Islet precursor cell (in vitro differentiated cells): ENCODE data around the gene CNDP2.
A peak's percentile ranks its signal among the peaks of the same experiment; 100 is the strongest.
"Not testable (repeated sequence)": the region's sequence is repeated elsewhere in the genome, so short reads cannot be mapped to it uniquely, and the experiment has no call there.

Experiments
- DNase-seq: peaks from one replicate; pipeline ENCODE4 v3.0.0-alpha.2; 2018

CNDP2 gene

DNA sequence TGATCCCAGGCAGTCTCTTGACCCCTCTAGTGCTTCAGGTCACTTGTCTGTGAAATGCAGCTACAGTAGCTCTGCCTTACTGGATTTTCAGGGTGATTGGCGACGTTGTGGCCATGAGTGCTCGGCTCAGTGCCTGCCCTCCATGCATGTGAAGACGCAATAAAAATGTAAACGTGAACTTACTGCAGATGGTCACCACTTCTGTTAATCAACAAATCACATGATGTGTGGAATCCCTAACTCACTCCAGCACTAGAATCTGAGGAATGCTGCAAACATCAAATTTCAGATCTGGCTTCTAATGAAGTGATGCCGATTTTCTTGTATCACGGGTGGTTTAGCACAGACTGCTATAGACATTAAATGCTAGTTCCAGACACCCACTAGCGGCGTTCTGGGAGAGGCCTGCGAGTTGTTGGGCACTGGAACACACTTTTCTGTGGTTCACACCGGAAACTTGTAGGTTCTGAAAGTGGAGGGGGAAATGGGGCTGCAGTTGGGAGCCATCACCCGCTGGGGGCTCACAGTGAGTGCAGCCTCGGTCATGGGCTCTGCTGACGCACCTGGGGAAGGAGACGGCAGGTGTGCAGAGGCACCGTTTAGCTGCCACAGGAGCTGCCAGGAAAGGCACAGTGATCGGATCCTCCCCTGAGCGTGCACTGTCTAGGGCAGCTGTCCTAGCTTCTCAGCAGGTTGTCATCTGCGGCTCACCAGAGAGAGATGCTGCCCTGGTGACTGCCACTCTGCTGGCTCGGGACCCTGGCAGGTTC, 44.7 kb downstream of the CNDP2 start:
- DNase-seq: peak; percentile 38

DNA sequence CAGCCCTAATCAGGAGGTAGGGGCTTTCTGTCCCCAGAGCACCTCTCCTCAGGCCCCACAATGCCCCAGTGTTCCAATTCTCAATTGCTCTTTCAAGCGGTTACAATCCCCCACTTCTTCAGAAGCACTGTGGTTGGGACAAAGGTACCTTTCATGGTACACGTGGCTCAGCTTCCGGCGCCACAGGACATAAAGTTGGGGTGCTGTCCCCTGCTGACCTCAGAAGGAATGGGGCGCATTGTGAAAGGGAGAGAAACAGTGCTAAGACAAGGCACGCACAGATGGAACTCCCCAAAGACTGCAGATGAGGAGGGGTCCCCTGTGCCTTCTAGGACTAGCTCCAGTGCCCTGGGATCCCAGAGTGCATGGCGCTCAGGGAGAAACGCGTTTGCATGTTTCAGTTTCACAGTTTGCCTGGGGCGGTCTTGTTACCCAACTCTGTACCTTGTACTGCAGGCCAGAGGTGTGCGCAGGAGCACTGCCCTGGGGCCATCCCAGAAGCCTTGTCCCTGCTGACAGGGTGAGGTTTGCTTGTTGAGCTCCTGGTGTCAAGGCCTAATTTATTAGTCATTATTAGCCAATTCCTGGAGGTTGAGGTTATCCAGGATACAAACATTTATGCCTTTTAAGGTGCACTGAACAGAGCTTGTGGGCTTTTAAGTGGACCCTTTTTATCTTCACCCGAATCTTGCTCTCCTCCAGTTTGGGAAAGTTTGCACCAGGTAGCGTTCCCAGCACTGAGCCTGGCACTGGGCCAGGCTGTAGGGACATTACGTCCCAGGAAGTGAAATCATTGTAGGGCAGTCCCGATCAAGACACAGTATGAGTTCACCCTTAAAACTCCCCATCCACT, 45.8 kb downstream of the CNDP2 start:
- DNase-seq: peak; percentile 72

DNA sequence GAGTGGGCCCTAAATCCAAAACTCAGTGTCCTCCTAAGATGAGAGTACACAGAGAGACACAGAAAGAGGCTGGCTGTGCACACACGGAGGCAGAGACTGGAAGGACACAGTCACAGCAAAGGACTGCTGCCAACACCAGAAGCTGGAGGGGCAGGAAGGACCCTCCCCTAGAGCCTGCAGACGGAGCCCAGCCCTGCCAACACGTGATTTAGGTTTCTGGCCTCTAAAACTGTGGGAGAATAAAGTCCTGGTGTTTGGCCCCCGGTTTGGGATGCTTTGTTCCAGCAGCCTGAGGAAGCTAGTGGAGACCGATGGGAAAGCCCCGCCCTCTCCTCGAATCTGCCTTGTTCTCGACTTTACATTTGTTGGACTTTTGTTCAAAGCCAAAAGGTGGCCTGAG, 48.7 kb downstream of the CNDP2 start:
- DNase-seq: peak; percentile 20

DNA sequence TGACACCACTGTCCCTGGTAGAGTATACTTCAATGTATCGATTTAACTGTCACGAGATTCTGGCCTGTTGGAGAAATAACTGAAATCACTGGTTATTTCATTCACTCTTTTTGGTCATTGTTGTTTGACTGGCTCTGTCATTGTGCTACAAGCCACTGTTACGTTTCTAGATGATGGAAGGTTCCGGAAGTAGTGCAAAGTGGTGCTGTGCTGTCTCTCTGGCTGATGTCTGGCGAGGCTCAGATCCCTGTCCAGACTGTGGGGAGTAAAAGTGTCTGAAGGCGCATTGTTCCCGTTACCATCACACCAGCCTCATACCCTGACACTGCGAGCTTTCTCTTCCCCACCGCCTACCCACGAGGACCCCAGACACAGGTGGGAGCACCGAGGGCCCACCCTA, 49.8 kb downstream of the CNDP2 start:
- DNase-seq: no peak

DNA sequence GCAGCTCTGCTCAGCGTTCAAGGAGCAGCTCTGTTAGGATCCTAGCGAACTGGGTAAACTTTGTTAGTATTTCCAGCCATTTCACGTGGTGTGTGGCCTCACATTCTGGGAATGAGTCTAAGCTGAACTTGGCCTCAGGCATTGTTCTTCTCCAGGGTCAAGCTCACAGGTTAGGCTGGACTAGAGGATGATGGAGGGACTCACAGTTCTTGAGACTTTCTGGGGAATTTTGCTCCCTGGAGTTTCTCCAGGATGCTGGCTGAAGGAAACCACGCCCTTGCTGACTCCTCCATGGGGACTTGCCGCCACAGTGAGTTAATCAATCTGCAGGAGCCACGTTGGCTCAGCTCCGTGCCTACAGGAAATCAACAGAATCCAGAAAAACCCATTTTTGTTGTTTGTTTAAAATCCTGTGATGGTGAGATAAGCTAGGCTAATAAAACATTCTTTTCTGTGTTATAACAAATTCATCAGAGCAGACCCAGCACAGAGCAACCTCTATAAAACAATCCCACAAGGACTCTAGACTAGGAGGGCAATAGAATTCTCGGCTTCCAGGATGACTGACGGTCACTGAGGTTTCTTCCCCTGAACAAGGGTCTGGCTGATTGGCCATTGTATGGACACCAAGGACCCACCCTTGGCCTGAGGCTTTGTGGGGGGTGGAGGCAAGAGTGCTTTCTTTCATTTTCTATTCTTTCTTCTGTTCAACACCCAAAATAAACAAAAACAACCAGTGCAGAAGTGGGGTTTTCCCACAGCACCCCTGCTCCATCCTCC, 50.8 kb downstream of the CNDP2 start:
- DNase-seq: peak; percentile 24

DNA sequence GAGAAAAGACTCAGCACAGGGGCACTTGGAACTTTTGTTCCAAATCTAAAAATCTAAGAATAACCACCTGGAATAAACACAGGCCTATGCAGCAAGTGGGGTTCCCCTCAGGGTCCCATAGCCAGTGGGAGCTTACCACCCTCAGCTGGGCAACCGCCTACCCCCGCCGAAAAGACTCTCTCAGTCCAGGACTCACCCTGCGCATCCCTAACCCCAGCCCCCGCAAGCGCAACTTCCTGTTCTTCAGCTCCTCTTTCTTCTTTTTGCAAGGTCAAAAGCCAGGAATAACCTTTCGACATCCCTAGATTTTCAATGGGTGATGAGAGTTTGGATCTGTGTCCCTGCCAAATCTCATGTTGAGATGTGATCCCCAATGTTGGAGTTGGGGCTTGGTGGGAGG, 51.7 kb downstream of the CNDP2 start:
- no peak for DNase-seq

DNA sequence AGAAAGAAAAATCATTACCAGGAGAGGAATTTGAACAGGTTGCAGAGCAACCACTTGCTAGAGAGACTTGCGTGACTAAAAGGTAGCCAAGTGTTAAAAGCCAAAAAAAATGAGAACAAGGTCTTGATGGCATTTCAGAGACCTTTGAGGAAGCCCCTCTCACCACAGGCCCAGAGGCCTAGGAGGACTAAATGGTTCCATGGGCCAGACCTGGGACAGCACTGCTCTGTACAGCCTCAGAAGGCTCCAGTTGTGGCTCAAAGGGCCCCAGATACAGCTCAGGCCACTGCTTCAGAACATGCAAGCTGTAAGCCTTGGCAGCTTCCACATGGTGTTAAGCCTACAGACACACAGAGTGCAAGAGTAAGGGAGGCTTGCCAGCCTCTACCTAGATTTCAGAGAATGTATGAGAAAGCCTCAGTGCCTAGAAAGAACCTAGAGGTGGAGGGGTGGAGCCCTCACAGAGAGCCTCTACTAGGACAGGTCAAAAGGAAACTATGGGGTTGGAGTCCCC, 53.5 kb downstream of the CNDP2 start:
- no peak for DNase-seq

DNA sequence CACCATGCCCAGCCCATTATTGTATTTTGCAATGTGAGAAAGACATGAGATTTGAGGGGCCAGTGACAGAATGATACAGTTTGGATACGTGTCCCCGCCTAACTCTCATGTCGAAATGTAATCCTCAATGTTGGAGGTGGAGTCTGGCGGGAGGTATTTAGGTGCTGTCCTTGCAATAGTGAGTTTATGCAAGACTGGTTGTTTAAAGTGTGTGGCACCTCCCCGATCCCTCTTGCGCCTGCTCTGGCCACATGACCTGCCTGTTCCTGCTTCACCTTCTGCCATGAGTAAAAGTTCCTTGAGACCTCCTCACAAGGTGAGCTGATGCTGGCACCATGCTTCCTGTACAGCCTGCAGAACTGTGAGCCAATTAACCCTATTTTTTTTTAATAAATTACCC, 54.7 kb downstream of the CNDP2 start:
- DNase-seq: peak; percentile 17

DNA sequence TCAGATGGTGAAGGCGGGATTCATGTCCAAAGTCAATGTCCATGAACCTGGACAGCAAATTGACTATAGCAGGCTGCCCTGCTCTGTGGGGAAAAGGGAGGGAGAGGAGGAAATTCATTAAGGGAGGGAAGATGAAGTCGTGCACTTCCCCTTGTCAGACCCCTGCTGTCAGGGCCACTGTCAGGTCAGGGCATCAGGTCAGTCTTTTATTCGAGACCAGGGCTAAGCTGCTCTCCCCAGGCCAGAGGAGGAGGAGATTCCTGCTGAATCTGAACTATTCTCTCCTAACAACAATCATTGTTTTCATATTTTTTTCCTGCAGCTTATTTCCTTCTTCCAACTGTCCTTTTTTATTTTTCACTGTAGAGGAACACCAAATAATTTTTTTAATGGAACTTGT, 55.3 kb downstream of the CNDP2 start:
- DNase-seq: peak; percentile 10

DNA sequence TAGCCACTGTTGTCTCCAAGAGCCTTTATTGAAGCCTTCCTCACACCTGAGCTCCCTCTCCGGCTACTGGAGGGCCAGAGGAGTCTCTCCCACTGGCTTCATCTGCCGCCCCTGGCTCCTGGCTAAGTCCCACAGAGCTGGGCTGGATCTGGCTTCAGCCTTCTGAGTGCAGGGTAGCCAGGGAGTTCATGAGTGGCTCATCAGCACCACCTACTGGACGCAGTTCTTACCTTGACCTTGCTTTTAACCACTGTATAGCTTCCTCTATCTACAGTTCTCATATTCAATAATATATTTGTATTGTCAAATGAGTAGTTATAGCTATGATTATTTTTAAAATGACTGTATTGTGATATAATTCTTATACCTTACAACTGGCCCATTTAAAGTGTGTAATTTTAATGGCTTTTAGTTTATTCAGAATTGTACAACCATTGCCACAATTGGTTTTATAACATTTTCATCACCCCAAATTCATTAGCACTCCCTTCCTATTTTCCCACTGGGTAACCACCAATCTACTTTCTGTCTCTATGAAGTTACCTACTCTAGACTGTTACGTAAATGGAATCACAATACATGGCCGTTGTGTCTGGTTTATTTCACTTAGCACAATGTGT, 55.9 kb downstream of the CNDP2 start:
- peak; percentile 85 for DNase-seq

DNA sequence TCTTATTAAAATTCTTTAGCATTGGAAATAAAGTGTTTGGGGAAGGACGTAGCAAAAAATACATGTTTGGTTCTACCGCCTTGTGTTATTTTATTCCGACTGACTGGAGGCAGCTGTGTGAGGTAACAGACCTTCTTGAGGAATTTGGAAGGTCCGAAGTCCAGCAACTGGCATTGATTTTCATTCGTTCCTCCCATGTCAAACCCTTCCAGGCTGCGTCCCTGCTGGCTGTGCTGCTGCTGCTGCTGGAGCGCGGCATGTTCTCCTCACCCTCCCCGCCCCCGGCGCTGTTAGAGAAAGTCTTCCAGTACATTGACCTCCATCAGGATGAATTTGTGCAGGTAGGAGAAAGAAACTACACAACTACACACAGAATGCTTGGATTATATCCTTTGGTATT, 60.0 kb downstream of the CNDP2 start:
- no peak for DNase-seq

DNA sequence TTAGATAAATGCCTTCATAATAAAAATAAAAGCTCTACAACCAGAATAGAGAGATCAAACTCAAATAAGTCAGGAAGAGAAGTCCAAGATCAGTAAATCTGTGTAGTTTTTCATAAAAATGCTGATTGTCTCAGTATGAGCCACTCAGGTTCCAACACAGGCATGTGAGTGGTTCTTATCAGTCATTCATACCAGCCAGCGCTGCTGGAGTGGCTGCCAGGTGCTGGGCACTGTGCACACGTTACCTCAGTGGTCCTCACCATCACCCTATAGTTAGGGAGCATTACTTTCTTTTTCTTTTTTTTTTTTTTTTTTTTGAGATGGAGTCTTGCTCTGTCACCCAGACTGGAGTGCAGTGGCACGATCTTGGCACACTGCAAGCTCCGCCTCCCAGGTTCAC, 61.9 kb downstream of the CNDP2 start:
- DNase-seq: no peak

DNA sequence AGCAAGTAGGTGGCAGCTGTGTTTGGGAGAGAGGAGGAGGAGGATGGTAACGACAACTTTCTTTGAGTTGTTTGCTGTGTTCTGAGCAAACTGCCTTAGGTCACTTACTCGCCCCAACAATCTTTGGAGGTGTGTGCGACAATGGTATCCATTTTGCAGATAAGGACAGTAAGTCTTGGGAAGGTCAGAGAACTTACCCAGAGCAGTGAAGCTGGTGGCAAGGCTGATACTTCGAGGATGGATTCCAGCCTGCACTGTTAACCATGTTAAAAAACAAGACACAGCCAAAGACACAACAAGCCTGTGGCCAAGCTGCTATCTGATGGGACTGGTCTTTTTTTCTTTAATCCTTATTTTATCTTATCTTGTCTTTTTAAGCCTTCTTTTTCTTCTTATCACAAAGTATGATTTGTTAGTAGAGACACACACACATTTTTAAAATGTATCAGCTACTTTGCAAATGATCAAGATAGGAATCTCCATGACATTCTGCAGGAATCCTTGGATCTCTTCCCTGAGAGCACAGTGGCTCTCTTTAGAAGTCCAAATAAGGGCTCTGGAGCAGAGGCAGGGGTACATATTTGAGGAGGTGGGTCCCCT, 66.1 kb downstream of the CNDP2 start:
- no peak for DNase-seq

DNA sequence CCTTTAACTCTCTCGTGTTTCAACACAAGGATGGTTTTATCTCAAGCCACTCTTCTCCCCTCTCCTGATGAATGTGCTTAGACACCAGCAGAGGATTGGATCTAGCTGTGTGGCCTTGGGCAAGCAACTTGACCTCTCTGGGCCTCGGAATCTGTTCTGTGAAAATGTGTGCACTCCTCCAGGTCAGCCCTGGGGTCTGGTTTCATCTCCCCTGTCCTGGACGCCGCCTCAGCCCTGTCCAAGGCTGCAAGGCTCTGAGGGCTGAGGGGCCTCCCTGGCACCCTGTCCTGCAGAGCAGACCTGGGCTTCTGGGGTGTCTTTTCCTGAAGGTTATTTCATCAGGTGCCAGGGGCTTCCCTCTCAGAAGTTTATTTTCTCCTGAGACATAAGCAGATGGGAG, 66.6 kb downstream of the CNDP2 start:
- DNase-seq: no peak

DNA sequence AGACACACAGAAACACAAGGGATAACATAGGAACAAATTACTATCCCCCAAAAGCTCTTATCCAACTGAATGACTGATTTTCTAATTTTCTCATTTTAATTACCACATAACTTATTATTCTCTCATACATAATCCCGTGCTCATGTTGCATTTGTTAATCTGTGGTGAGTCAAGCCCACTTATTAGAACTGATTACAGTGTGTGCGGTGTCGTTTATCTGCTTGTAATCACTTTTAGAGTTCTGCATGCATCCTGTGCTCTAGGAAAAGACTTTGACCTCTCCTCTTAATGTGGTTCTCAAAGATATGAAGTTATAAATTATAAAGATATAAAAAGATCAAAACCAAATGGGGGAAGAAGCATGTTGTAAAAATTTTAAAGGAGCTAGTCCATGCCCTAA, 67.8 kb downstream of the CNDP2 start:
- no peak for DNase-seq

DNA sequence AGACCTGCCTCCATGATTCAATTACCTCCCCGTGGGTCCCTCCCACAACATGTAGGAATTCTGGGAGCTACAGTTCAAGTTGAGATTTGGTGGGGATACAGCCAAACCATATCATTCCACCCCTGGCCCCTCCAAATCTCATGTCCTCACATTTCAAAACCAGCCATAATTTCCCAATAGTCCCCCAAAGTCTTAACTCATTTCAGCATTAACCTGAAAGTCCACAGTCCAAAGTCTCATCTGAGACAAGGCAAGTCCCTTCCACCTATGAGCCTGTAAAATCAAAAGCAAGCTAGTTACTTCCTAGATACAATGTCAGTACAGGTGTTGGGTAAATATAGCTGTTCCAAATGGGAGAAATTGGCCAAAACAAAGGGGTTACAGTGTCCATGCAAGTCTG, 69.0 kb downstream of the CNDP2 start:
- DNase-seq: not testable (repeated sequence)

DNA sequence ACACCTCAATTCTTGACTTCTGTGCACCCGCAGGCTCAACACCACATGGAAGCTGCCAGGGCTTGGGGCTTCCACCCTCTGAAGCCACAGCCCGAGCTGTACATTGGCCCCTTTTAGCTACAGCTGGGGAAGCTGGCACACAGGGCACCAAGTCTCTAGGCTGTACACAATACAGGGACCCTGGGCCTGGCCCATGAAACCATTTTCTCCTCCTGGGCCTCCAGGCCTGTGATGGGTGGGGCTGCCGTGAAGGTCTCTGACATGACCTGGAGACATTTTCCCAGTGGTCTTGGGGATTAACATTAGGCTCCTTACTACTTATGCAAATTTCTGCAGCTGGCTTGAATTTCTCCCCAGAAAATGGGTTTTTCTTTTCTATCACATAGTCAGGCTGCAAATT, 69.8 kb downstream of the CNDP2 start:
- DNase-seq: not testable (repeated sequence)

DNA sequence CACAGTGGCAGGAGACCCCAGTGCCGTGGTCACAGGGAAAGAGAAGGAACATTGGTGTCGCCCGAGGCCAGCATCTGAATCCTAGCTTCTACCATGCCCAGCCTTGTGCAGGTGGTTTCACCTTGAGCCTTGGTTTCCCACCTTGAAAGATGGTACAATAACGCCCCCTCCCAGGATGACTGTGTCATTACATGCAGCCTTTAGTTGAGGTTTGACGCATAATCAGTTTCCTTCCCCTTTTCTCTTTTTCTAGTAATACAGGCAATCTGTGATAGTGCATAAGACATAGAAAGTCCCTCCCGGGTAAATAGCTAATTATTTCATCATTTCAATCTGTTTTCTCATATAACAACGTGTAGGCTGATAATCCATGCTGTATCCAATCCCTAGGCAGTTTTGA, 71.7 kb downstream of the CNDP2 start:
- DNase-seq: no peak

DNA sequence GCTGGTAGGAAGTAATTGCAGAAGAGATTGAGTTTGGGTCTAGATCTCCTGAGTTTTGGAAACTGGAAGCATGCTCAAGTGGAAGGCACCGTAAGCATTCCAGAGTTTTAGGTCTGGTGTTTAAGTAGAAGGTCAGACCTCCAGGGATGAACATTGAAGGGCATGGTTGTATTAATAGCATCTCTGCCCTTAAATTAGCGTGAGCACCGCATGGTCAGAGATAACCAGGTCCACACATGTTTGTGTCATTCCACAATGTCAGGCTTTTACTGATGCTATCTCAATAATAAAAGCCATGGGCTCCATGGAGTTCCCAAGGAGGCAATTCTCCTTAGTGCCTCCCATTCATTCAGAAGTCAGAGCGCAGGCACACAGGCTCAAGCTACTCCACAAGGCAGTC, 73.2 kb downstream of the CNDP2 start:
- no peak for DNase-seq

DNA sequence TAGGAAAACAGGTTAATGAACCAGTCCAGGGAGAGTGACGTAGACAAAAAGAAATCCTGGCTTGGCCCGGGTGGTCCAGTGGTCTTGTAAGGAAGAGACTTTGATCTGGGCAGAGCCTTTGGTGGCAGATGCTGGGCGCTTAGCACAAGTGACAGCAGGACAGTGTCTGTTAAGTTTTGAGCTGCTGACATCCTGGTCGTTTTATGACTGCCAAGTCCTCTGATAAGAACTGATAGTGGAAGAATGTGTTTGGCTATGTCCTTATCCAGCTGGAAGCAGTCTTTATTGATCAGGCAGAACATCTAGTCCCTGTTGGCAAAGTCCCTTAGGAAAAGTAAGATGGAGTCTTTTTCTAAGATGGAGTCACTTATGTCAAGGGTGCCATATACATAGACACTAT, 74.1 kb downstream of the CNDP2 start:
- no peak for DNase-seq

DNA sequence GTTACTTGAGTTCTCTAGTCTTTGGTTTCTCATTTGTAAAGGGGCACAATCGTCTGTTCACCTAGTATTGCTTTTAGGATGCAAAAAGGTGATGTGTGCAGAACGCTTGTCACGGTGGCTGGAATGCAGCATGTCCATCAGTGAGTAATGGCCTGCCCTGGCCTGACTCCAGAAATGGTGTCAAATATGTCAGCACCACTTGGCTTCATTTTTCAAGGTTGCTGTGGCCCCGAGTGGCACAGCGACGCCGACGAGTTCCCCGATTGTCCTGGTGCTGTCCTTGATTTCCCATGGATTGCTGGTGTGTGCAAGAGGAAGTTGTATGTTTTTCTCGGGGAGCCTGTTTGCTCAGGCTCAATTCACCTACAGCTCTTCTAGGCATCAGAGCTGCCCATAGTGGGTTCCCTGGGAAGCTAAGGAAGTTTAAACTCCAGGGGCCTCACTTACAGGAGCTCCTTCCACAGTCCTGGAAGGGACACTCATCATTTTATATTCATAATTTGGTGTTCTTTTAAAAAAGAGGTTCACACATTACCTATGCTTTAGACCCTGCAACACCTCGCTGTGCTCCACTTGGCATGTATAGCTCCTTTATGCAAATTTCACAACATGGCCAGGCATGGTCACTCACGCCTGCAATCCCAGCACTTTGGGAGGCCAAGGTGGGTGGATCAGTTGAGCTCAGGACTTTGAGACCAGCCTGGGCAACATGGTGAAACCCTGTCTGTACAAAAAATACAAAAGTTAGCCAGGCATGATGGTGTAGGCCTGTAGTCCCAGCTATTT, 75.9 kb downstream of the CNDP2 start:
- no peak for DNase-seq

DNA sequence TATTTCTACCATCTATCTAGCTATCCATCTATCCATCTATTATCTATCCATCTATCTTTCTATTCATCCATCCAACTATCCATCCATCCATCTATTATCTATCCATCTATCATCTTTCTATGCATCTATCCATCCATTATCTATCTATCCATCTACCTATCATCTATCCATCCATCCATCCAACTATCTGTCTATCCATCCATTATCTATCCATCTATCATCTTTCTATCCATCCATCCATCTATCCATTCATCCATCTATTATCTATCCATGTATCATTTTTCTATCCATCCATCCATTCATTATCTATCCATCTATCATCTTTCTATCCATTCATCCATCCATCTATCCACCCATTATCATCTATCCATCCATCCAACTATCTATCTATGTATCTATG, 76.9 kb downstream of the CNDP2 start:
- no peak for DNase-seq
